NCI-H82 treated with DMSO at 0.1 percent for 48 hours (cell line): ENCODE measurements around the gene CAMK2G.
"Not testable (repeated sequence)": the region's sequence is repeated elsewhere in the genome, so short reads cannot be mapped to it uniquely, and the experiment has no call there.

ENCODE experiments used
- DNase-seq: peaks from one replicate; lab custom pipeline; 2025; ENCODE audit not compliant: unreplicated experiment; lab: John Stamatoyannopoulos, UW

CAMK2G gene

GRCh38 chr10:73842349-73842748 is 32.0 kb downstream of the CAMK2G start:
- DNase-seq = no peak

GRCh38 chr10:73841526-73842285 is 32.6 kb downstream of the CAMK2G start:
- DNase-seq = no peak

GRCh38 chr10:73841061-73841421 is 33.3 kb downstream of the CAMK2G start:
- DNase-seq = no peak

- DNase-seq = no peak
Observed at GRCh38 chr10:73840403-73841060, 33.8 kb downstream of the CAMK2G start.

GRCh38 chr10:73840056-73840402 is 34.3 kb downstream of the CAMK2G start:
- DNase-seq = no peak

GRCh38 chr10:73839276-73839966 is 34.9 kb downstream of the CAMK2G start:
- no peak for DNase-seq

- DNase-seq = no peak
Observed at GRCh38 chr10:73838827-73839226, 35.5 kb downstream of the CAMK2G start.

- DNase-seq = no peak
Observed at GRCh38 chr10:73838008-73838567, 36.3 kb downstream of the CAMK2G start.

GRCh38 chr10:73837072-73837471 is 37.3 kb downstream of the CAMK2G start:
- DNase-seq = no peak

GRCh38 chr10:73836427-73836980 is 37.9 kb downstream of the CAMK2G start:
- no peak for DNase-seq

- DNase-seq = not testable (repeated sequence)
Observed at GRCh38 chr10:73829090-73829489, 45.3 kb downstream of the CAMK2G start.

GRCh38 chr10:73828161-73828560 is 46.2 kb downstream of the CAMK2G start:
- no peak for DNase-seq

GRCh38 chr10:73827346-73828089 is 46.8 kb downstream of the CAMK2G start:
- no peak for DNase-seq

- no peak for DNase-seq
Observed at GRCh38 chr10:73824146-73824725, 50.1 kb downstream of the CAMK2G start.

GRCh38 chr10:73823391-73823790 is 51.0 kb downstream of the CAMK2G start:
- DNase-seq = no peak

- DNase-seq = no peak
Observed at GRCh38 chr10:73819513-73820093, 54.8 kb downstream of the CAMK2G start.

- DNase-seq = no peak
Observed at GRCh38 chr10:73819081-73819480, 55.3 kb downstream of the CAMK2G start.

- DNase-seq = no peak
Observed at GRCh38 chr10:73818402-73818801, 56.0 kb downstream of the CAMK2G start.

- DNase-seq = no peak
Observed at GRCh38 chr10:73817826-73818225, 56.5 kb downstream of the CAMK2G start.
